ENCODE results near the gene MCM9. TPM values are rescaled to one million over a fixed set of nuclear protein-coding genes. Genes with fewer than 3 reads are reported as not detected.
"Not testable (repeated sequence)": the region's sequence is repeated elsewhere in the genome, so short reads cannot be mapped to it uniquely, and the experiment has no call there.

The MCM9 gene
- total RNA-seq, 1 donor: 11.4 TPM

DNA sequence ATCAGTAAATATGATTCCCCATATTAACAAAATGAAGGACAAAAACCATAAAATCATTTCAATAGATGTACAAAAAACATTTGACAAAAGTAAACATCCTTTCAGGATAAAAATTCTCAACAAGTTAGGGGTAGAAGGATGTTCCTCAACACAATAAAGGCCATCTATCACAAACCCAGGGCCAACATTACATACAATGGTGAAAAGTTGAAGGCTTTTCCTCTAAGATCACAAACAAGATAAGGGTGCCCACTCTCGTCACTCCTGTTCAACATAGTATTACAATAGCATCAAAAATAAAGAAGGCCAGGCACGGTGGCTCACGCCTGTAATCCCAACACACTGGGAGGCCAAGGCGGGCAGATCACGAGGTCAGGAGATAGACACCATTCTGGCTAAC, 63.6 kb downstream of the MCM9 start:
- H3K4me3 ChIP-seq (ENCODE audit: low read depth, low read length): no peak overlapping the region
- DNase-seq (ENCODE audit: low read depth): no peak
- TF ChIP-seq, protein P1, sequence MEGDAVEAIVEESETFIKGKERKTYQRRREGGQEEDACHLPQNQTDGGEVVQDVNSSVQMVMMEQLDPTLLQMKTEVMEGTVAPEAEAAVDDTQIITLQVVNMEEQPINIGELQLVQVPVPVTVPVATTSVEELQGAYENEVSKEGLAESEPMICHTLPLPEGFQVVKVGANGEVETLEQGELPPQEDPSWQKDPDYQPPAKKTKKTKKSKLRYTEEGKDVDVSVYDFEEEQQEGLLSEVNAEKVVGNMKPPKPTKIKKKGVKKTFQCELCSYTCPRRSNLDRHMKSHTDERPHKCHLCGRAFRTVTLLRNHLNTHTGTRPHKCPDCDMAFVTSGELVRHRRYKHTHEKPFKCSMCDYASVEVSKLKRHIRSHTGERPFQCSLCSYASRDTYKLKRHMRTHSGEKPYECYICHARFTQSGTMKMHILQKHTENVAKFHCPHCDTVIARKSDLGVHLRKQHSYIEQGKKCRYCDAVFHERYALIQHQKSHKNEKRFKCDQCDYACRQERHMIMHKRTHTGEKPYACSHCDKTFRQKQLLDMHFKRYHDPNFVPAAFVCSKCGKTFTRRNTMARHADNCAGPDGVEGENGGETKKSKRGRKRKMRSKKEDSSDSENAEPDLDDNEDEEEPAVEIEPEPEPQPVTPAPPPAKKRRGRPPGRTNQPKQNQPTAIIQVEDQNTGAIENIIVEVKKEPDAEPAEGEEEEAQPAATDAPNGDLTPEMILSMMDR (IDR thresholded peaks at IDR 0.05; ENCODE audit: insufficient read depth, low read length): no peak

DNA sequence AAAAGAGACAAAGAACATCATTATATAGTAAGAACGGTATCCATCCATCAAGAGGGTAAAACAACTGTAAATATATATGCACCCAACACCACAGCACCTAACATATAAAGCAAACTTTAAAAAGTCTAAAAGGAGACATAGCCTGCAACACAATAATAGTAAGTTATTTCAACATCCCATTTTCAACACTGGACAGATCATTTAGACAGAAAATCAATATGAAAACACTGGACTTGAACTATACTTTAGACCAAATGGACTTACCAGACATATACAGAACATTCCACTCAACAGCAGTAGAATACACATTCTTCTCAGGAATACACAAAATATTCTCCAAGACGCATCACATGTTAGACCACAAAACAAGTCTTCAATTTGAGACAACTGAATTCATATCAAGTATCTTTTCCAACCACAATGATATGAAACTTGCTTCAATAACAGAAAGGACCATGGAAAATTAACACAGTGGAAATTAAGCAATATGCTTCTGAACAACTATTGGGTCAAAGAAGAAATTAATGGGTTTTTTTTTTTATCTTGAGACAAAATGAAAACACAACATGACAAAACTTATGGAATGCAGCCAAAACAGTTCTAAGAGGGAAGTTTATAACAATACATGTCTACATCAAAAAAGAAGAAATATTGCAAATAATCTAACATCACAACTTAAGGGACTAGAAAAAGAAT, 64.9 kb downstream of the MCM9 start:
- TF ChIP-seq, protein P1 (IDR thresholded peaks at IDR 0.05; ENCODE audit: insufficient read depth, low read length): no peak
- H3K4me3 ChIP-seq (ENCODE audit: low read depth, low read length): no peak overlapping the region
- peak; percentile 55 for DNase-seq (ENCODE audit: low read depth)

DNA sequence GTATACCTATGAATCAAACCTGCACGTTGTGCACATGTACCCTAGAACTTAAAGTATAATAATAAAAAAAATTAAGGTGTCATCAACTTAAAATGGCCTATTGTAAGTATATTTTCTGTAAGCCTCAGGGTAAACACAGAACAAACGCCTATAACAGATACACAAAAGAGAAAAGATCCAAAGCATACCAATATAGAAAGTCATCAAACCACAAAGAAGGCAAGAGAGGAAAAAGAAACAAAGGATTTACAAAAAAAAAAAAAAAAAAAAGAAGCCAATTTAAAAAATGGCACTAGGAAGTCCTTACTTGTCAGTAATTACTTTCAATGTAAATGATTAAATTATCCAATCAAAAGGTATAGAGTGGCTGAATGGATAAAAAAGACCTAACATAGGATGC, 65.6 kb downstream of the MCM9 start:
- peak; percentile 66 for DNase-seq (ENCODE audit: low read depth)
- TF ChIP-seq, protein P1 (IDR thresholded peaks at IDR 0.05; ENCODE audit: insufficient read depth, low read length): no peak
- no peak overlapping the region for H3K4me3 ChIP-seq (ENCODE audit: low read depth, low read length)

DNA sequence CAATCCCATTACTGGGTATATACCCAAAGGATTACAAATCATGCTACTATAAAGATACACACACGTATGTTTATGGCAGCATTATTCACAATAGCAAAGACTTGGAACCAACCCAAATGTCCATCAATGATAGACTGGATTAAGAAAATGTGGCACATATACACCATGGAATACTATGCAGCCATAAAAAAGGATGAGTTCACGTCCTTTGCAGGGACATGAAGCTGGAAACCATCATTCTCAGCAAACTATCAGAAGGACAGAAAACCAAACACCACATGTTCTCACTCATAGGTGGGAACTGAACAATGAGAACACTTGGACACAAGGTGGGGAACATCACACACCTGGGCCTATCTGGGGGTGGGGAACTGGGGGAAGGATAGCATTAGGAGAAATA, 66.1 kb downstream of the MCM9 start:
- not testable (repeated sequence) for H3K4me3 ChIP-seq (ENCODE audit: low read depth, low read length); DNase-seq (ENCODE audit: low read depth)

DNA sequence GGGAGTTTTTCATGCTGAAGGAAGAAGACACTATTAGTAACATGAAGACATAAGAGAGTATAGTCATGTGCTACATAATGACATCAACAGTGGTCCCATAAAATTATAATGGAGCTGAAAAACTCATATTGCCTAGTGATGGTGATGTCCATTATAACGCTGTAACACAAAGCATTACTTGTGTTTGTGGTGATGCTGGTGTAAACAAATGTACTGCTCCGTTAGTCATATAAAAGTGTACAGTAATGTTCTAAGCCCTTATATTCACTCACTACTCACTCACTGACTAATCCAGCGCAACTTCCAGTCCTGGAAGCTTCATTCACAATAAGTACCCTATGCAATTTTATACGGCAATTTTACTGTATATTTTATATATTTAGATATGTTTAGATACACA, 67.8 kb downstream of the MCM9 start:
- no peak overlapping the region for H3K4me3 ChIP-seq (ENCODE audit: low read depth, low read length)
- DNase-seq (ENCODE audit: low read depth): no peak
- TF ChIP-seq, protein P1 (IDR thresholded peaks at IDR 0.05; ENCODE audit: insufficient read depth, low read length): no peak

DNA sequence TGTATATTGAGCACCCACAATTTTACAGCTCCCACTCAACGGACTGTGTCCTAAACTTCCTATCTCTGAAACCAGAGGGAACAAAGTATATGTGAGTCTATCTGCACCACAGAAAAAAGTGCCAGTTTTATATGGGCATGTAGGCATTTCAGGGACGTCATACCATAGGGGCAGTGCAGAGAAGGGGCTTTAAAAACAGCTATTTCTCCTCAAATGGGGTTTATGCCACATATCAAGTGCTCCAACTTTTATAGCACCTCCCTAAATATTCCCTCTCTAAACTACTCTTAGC, 69.9 kb downstream of the MCM9 start:
- no peak overlapping the region for H3K4me3 ChIP-seq (ENCODE audit: low read depth, low read length)
- TF ChIP-seq, protein P1 (IDR thresholded peaks at IDR 0.05; ENCODE audit: insufficient read depth, low read length): no peak
- no peak for DNase-seq (ENCODE audit: low read depth)

DNA sequence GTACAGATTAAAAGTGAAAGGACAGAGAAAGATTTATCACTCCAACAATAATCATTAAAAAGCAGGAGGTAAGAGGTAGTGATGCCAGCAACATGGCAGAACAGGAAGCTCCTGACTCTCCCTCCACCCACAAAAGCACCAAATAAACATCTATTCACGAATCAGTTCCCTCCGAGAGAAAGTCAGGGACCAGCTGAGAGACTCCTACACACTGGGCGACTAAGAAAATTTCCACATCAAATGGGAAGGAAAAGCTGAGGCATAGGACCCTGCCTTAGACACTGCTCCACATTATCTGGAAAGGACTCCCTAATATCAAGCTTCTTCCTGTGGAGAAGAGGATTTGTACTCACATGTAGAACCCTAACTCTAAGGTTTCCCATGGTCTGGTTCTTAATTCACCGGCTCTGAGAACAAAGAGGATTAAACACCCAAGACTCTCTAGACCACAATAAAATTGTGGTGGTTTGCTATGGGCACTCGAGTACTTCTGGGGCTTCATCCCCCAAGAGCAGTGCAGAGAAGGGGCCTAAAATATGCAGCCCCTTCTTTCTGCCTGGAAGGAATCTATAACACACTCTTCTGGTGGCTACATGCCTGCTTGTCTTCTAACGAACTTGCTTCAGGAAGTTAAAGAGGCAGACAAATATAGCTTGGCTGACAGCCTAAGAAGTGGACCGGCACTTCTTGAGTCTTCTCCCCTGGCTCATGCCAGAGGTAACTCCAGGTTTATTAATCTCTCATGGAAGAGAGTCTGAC, 70.4 kb downstream of the MCM9 start:
- no peak for DNase-seq (ENCODE audit: low read depth)
- TF ChIP-seq, protein P1 (IDR thresholded peaks at IDR 0.05; ENCODE audit: insufficient read depth, low read length): no peak
- no peak overlapping the region for H3K4me3 ChIP-seq (ENCODE audit: low read depth, low read length)
